IMR-90 (cell line): ENCODE results near the gene TMEM213. TPM values are rescaled to one million over a fixed set of nuclear protein-coding genes. Genes with fewer than 3 reads are reported as not detected.

Experiments used
- ATAC-seq: fragments of 200-7000 bp; cut with Tn5 transposase; 2 replicates; pipeline ENCODE4 v1.9.1; 2020; ENCODE audit warnings: low read depth, mild to moderate bottlenecking, moderate library complexity
- BruUV-seq: library from RNA; stranded (reverse); fragments of 400-500 nt; replicated peaks from 2 replicates; lab custom pipeline; 2021; lab: Mats Ljungman, UMichigan
- CTCF ChIA-PET: fragments of 300-600 bp; formaldehyde crosslinking; extraction: SDS; loops from one replicate; lab custom pipeline; 2021; ENCODE audit warnings: antibody characterized with exemption; lab: Yijun Ruan, JAX
- POLR2A ChIA-PET: fragments of 300-600 bp; sonication (Branson Sonifier 250); formaldehyde crosslinking; loops from one replicate; lab custom pipeline; 2022; ENCODE audit warnings: antibody characterized with exemption; ENCODE audit not compliant: unreplicated experiment; lab: Charles Lee
- DNase-seq: peaks from one replicate; pipeline ENCODE4 v3.0.0; 2013
- H2AFZ ChIP-seq: replicated peaks from 2 replicates; pipeline ENCODE3; 2013; ENCODE audit warnings: low read length, mild to moderate bottlenecking; ENCODE audit not compliant: poor library complexity
- H2AK5ac ChIP-seq: 2 replicates; pipeline ENCODE4 v1.6.1; 2013; ENCODE audit warnings: low read depth, low read length, inconsistent platforms
- H2AK9ac ChIP-seq: replicated peaks from 2 replicates; pipeline ENCODE3; 2013; ENCODE audit warnings: mild to moderate bottlenecking, low read depth, low read length, moderate library complexity; ENCODE audit not compliant: poor library complexity
- H2BK120ac ChIP-seq: 2 replicates; pipeline ENCODE4 v1.6.1; 2013; ENCODE audit warnings: low read depth, low read length, inconsistent platforms
- H2BK15ac ChIP-seq: 3 replicates; pipeline ENCODE4 v1.6.1; 2013; ENCODE audit warnings: low read depth, low read length, inconsistent platforms
- H2BK20ac ChIP-seq: 2 replicates; pipeline ENCODE4 v1.6.1; 2013; ENCODE audit warnings: low read depth, mild to moderate bottlenecking, inconsistent platforms, low read length, moderate library complexity
- H2BK5ac ChIP-seq: 2 replicates; pipeline ENCODE4 v1.6.1; 2013; ENCODE audit warnings: mild to moderate bottlenecking, low read depth, low read length, inconsistent platforms; ENCODE audit not compliant: poor library complexity, severe bottlenecking
- H3K14ac ChIP-seq: replicated peaks from 2 replicates; pipeline ENCODE4 v1.6.1; 2013; ENCODE audit warnings: low read depth, low read length, inconsistent platforms
- H3K18ac ChIP-seq: 2 replicates; pipeline ENCODE4 v1.6.1; 2013; ENCODE audit warnings: low read depth, low read length, control low read depth
- H3K23ac ChIP-seq: 2 replicates; pipeline ENCODE4 v1.6.1; 2013; ENCODE audit warnings: low read depth, low read length, inconsistent platforms
- H3K27ac ChIP-seq: 2 replicates; pipeline ENCODE4 v1.5.1; 2013; ENCODE audit warnings: mild to moderate bottlenecking, control low read depth, low read length; ENCODE audit not compliant: insufficient read depth
- H3K27me3 ChIP-seq: 2 replicates; pipeline ENCODE4 v1.6.1; 2013; ENCODE audit warnings: low read length; ENCODE audit not compliant: control insufficient read depth, insufficient read depth
- H3K36me3 ChIP-seq: 2 replicates; pipeline ENCODE4 v1.6.1; 2013; ENCODE audit warnings: low read length, mixed read lengths; ENCODE audit not compliant: control insufficient read depth, insufficient read depth
- H3K4ac ChIP-seq: 2 replicates; pipeline ENCODE4 v1.6.1; 2013; ENCODE audit warnings: low read depth, low read length, inconsistent platforms
- H3K4me1 ChIP-seq: 2 replicates; pipeline ENCODE4 v1.6.1; 2013; ENCODE audit warnings: low read length, mixed read lengths; ENCODE audit not compliant: control insufficient read depth, insufficient read depth
- H3K4me2 ChIP-seq: 2 replicates; pipeline ENCODE4 v1.6.1; 2013; ENCODE audit warnings: low read depth, mild to moderate bottlenecking, control low read depth, low read length, moderate library complexity
- H3K4me3 ChIP-seq: 2 replicates; pipeline ENCODE4 v1.5.1; 2013; ENCODE audit warnings: low read depth, mild to moderate bottlenecking, control low read depth, low read length, moderate library complexity; ENCODE audit not compliant: insufficient read depth
- H3K56ac ChIP-seq: 2 replicates; pipeline ENCODE4 v1.6.1; 2013; ENCODE audit warnings: low read length, inconsistent platforms; ENCODE audit not compliant: insufficient read depth; ENCODE audit errors: extremely low read depth
- H3K79me1 ChIP-seq, 2 experiments: 2 replicates each; pipeline ENCODE4 v1.6.1; 2013; ENCODE audit warnings: low read length in 2 of 2, inconsistent platforms in 1 of 2, low read depth in 1 of 2
- H3K9ac ChIP-seq: 2 replicates; pipeline ENCODE4 v1.6.1; 2013; ENCODE audit warnings: low read depth, low read length, control low read depth
- H3K9me1 ChIP-seq: 2 replicates; pipeline ENCODE4 v1.6.1; 2013; ENCODE audit warnings: low read length, inconsistent platforms; ENCODE audit not compliant: insufficient read depth
- H3K9me3 ChIP-seq: 2 replicates; pipeline ENCODE4 v1.6.1; 2013; ENCODE audit warnings: low read length; ENCODE audit not compliant: control insufficient read depth, insufficient read depth
- H4K20me1 ChIP-seq: 2 replicates; pipeline ENCODE4 v1.6.1; 2013; ENCODE audit warnings: low read length, inconsistent platforms; ENCODE audit not compliant: insufficient read depth
- H4K5ac ChIP-seq: 2 replicates; pipeline ENCODE4 v1.6.1; 2013; ENCODE audit warnings: mild to moderate bottlenecking, low read depth, low read length, control low read depth
- H4K8ac ChIP-seq, 2 experiments: 2 replicates each; pipeline ENCODE4 v1.6.1; 2013; ENCODE audit warnings: low read depth in 2 of 2, low read length in 2 of 2, control low read depth in 1 of 2, inconsistent platforms in 1 of 2
- H4K91ac ChIP-seq: 2 replicates; pipeline ENCODE4 v1.6.1; 2013; ENCODE audit warnings: low read depth, low read length, inconsistent platforms; ENCODE audit not compliant: insufficient read depth
- CEBPB ChIP-seq: IDR thresholded peaks from 2 replicates; pipeline ENCODE4 v1.6.1; 2012; ENCODE audit warnings: low read depth, low read length, improper control_type of control experiment
- ELK1 ChIP-seq: fragments of 150-350 bp; IDR thresholded peaks from 2 replicates; pipeline ENCODE4 v1.6.1; 2016; ENCODE audit warnings: low read depth, mild to moderate bottlenecking, low read length, moderate library complexity, borderline replicate concordance
- MAFK ChIP-seq: IDR thresholded peaks from 2 replicates; pipeline ENCODE4 v1.6.1; 2012; ENCODE audit warnings: low read depth, low read length, improper control_type of control experiment
- POLR2A ChIP-seq: IDR thresholded peaks from 2 replicates; pipeline ENCODE4 v1.6.1; 2012; ENCODE audit warnings: mild to moderate bottlenecking, low read depth, low read length
- RFX5 ChIP-seq: IDR thresholded peaks from 2 replicates; pipeline ENCODE4 v1.8.0; 2012; ENCODE audit warnings: low read depth, mild to moderate bottlenecking, low read length, moderate library complexity
- dilution Hi-C: fragments of 300-500 bp; cut with HindIII; formaldehyde crosslinking; loops from one replicate; pipeline ENCODE4 v1.14.3; 2018; ENCODE audit warnings: low sequenced_read_pairs; ENCODE audit not compliant: unreplicated experiment
- in situ Hi-C: fragments of 300-500 bp; cut with MboI; formaldehyde crosslinking; loops from 3 replicates; pipeline ENCODE4 v1.14.3; 2019; ENCODE audit warnings: low sequenced_read_pairs, inconsistent platforms, mixed read lengths
- intact Hi-C: fragments of 100-400 bp; cut with micrococcal nuclease; formaldehyde crosslinking; loops from 2 replicates; pipeline ENCODE4 v1.10.0; 2022
- polyA plus RNA-seq, 3 experiments: library from polyadenylated mRNA; depleted of rRNA; stranded (reverse); fragments of >200 nt; gene quantifications; 2 replicates each; pipeline ENCODE4 v1.2.3, GENCODE V29; 2012; ENCODE audit warnings: low replicate concordance in 1 of 3
- total RNA-seq: library from RNA; depleted of rRNA; stranded (reverse); fragments of >200 nt; gene quantifications from 2 replicates; pipeline ENCODE4 v1.2.3, GENCODE V29; 2012
- TF ChIP-seq, protein P1 (sequence below): fragments of 150-350 bp; IDR thresholded peaks from 2 replicates; pipeline ENCODE4 v1.6.1; 2017; ENCODE audit warnings: mild to moderate bottlenecking, antibody characterized with exemption, low read length, low read depth

Gene TMEM213
- total and polyA plus RNA-seq, 2 of the 4 experiments (the other 2 are of a cell fraction) = not detected

- Histone ChIP-seq H2AK5ac (no peak overlapping the region), H2AK9ac (no peak overlapping the region), H2BK5ac (no peak overlapping the region), H3K9me1 (peaks cover 5% of the 10 kb centered on the region; the same call in 1 of the 2 replicates), H4K5ac (no peak overlapping the region), H3K9me3 (no peaks in the 10 kb centered on the region), H3K79me1 (no peaks in the 10 kb centered on the region), H3K4me1 (peaks cover 6% of the 10 kb centered on the region; the same call in 1 of the 2 replicates), H2BK15ac (no peak overlapping the region), H4K91ac (no peak overlapping the region), H3K18ac (no peak overlapping the region), H3K4ac (no peak overlapping the region), H3K9ac (no peak overlapping the region), H2AFZ (no peak overlapping the region), H3K36me3 (peaks cover 2% of the 10 kb centered on the region; the same call in 1 of the 2 replicates), H3K4me3 (no peak overlapping the region), H3K56ac (no peak overlapping the region), H3K14ac (no peak overlapping the region), H3K27me3 (no peaks in the 10 kb centered on the region), H3K4me2 (no peak overlapping the region), H4K8ac (no peak overlapping the region), H3K27ac (no peak overlapping the region), H2BK20ac (no peak overlapping the region), H2BK120ac (no peak overlapping the region), H3K23ac (no peak overlapping the region), H4K20me1 (no peaks in the 10 kb centered on the region)
- CTCF ChIA-PET = no interaction called here
- intact Hi-C loops (no loop called here), dilution Hi-C loops (no loop called here), in situ Hi-C loops (no loop called here)
- ATAC-seq (no peak), DNase-seq (no peak)
- TF ChIP-seq POLR2A (no peak), RFX5 (no peak), CEBPB (no peak), ELK1 (no peak), MAFK (no peak)
- TF ChIP-seq, protein P1, sequence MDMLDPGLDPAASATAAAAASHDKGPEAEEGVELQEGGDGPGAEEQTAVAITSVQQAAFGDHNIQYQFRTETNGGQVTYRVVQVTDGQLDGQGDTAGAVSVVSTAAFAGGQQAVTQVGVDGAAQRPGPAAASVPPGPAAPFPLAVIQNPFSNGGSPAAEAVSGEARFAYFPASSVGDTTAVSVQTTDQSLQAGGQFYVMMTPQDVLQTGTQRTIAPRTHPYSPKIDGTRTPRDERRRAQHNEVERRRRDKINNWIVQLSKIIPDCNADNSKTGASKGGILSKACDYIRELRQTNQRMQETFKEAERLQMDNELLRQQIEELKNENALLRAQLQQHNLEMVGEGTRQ = no peak
- no TSS peak for BruUV-seq
- POLR2A ChIA-PET = no interaction called here
Measured at GRCh38 chr7:138878856-138879255, 81.1 kb downstream of the TMEM213 start.
